NCI-H128 (cell line): Measurements from ENCODE around the gene PLOD2.
"Not testable (repeated sequence)": the region's sequence is repeated elsewhere in the genome, so short reads cannot be mapped to it uniquely, and the experiment has no call there.

Experiments used
- DNase-seq: peaks from one replicate; lab custom pipeline; 2025; ENCODE audit not compliant: unreplicated experiment; lab: John Stamatoyannopoulos, UW

PLOD2 gene

DNA sequence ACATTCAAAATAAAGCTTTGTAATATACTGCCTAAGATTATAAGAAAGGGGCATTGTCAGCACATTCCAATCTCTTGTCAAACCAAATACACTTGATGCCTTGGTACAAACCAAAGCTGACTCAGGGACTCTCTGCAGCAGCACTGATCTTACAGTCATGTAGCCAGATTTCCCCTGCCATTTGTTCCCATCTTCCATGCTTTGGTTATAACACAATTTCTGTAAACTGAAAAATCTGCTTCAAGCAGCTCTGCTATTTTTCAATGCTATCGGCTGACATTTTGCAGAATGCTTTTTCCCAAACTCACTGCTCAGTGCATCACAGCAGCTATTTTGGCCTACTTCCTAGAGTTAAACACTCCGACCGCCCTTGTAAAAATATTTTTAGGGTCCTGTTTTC is 18.2 kb downstream of the PLOD2 start:
- no peak for DNase-seq

DNA sequence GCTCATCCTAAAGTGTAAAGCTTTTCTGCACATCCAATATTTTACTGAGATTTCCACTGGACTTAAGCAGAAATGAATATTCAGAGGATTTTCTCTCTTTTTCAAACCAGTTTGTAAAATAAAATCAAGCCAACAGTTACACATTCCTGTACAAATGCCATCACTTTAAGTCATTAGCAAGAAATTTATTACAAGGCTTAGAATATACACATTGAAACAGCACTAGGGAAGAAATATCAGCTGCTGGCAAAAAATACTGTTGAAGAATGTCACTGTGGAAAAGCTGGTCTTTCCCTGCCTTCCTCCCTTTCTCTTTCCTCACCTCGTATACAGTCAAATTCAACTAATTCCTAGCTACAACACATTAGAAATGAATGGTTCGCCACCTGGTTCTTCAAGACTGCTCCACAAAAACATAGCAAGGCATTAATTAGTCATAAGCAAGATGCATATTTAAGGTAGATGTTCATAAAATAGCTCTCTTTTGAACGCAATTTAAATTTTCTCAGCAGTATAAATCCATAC is 21.3 kb downstream of the PLOD2 start:
- DNase-seq: no peak

DNA sequence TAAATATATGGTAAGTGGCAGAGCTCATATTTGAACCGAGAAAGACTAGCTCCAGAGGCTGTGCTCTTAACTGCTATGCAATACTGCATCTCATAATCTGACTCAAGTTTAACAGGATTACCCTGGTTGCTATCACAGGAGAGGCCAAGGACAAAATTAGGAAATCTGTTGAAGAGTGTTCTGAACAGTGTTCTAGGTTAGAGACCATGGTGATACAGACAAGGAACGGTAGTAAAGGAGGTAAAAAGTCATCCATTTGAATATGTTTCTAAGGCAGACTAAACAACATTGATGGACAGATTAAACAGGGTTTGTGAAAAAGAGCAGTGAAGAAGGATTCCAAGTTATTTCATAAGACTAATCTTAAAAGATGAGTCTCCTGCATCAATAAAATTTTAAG is 22.1 kb downstream of the PLOD2 start:
- DNase-seq: no peak

DNA sequence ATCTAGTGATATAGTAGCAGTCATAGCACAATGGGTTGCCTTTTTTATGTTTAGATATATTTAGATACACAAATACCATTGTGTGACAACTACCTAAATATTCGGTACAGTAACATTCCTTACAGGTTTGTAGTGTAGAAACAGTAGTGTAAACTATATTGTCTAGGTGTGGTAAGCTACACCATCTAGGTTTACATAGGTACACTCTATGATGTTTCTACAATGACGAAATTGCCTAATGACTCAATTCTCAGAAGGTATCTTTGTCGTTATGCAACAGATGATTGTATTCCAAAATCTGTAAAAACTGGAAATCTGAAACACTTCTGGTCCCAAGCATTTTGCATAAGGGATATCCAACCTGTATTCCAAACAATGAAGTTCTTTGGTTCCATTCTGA is 24.3 kb downstream of the PLOD2 start:
- no peak for DNase-seq

DNA sequence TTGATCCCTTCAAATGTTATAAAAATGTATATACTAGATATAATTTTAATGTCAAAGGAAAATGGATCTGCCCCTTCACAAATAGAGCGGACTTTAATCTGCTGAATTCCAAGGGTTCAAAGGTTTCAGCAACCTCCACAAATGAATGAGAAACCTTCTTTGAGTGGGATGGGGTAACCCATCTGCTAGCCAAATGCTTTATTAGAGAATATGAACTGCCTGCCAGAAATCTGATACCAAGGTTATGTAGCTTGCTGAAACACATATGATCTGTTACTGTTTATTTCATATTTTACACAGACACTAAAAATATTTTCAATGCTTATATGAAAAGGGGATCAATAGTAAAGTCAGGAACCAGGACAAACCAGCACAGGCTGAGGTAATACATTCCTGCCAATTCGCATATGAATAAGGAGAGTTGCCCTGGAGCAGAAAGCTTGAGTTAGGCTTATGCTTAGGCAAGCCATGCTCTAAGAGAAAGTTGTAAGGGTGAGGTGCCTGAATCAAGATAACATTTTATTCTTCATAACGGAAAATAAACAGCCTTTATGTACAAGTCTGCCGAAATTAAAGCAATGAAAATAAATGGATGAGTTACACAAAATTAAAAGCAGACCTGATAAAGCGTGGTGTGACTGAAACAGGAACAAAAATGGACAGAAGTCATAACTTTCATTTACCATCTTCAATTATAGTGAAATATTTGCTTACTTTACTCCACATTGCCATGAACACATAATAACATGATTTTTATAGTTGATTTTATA is 26.5 kb downstream of the PLOD2 start:
- no peak for DNase-seq

DNA sequence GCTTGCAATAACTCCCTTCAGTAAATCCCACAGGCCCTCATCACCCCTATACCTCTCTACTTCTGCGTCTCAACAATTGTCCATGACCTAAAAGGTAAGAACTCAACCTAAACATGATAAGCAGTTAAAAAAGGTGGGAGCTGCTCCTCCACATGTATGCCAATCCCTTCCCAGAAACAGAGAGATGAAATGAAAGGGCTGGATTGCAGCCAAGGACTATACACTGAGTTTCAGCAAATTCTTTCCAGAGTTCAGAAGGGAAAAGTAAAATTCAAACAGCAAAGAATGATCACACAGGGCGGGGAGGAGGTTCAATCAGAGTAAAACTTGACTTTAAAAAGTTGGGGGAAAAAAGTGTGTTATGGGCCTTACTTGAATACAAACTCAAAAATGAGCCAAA is 27.5 kb downstream of the PLOD2 start:
- DNase-seq: no peak

DNA sequence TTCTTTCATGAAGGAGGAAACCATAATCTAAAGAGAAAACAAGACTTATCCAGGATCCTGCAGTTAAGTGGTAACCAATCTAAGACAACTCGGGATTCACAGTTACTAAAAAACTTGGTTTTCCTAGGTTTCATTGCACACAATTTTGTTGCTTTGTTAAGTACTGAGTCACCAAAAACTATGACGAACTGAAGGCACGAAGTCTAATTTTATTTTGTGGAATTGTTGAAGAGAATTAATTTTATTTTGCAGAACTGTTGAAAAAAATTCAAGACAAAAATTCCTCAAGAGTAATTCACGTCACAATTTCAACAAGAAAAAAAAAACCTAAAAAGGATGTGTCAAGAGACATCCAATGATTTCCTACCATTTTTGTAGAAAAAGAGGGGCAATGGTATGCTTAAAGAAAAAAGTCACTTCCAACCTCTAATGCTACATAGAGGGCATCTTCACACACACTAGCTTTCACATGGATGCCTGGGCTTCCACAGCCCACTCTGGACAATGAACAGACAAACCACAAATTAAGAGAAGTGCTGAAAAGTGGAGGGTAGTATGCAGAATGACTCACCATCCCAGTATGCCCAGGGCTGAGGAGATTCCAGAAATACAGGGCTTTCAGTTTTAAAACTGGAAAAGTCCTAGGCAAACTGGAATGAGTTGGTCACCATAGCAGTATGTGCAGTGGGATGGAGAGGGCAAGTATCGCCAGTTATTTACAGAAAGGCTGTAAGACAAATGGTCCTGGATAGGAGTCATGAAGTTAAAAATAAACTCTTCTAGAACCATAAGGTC is 29.2 kb downstream of the PLOD2 start:
- DNase-seq: no peak

DNA sequence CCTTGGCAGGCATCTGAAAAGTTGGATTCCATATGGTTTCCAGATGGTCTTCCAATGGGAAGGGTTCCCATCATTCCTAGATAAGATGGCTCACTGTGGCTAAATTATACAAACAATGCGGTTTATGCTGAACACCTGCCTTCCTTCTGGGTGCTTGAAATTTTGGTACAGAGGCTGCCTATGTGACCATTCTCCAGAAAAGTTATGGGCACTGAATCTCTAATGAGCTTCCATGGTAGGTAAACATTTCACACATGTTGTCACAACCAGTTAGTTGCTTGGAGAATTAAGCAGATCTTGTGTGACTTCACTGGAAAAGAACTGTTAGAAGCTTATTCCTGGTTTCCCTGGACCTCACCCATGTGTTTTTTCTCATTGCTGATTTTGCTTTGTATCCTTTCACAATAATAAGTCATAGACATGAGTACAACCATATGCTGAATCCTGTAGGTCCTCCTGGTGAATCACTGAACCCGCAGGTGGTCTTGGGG is 30.1 kb downstream of the PLOD2 start:
- no peak for DNase-seq

DNA sequence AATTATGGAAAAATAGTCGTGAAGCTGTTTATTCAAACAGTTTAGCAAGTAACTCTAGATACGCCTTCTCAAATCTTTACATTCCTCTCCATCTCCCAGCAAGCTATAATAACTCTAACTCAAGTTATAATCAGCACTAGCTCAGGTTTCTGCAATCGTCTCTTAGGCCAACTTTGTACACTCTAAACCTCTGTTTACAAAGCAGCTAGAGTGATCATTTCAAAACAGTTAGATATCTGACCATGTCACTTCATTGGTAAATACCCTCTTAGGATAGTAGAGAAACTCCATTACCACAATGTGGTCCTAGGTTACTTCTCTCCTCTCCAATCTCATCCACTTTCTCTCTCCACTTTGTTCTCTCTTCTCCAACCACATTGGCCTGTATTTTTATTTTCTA is 31.2 kb downstream of the PLOD2 start:
- DNase-seq: no peak

DNA sequence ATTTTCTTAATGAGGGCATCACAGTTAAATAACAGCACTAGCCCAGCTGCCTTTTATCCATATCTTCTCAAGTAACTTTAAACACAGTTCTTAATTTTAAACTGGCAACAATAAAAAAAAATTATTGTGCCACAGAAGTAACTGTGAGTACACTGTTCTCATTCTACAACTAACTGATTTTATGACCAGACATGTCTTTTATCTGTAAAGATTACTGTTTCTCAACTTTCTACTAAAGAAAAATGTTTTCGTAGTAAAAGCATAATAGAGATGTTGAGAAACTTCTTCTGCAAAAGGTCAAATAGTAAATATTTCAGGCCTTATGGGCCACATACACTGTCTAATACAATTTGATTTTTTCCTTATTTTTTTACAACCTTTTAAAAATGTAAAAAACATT is 32.0 kb downstream of the PLOD2 start:
- DNase-seq: no peak

DNA sequence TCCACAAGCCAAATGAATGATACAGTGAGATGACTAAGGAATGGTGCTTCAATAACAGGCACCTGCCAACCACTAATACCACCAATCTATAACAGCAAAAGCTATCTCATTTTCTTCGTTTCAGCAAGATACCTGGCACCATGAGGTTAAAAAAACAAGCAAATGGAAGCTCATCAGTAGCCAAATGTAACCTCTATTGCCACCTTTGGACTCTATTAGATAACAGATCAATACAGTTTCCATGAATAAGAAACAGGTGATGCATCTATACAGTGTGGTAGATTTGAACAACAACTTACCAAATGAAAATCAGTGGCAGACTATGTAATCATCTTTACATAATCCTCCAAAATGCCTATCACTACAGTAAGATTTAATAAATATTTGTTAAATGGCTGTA is 32.8 kb downstream of the PLOD2 start:
- no peak for DNase-seq

DNA sequence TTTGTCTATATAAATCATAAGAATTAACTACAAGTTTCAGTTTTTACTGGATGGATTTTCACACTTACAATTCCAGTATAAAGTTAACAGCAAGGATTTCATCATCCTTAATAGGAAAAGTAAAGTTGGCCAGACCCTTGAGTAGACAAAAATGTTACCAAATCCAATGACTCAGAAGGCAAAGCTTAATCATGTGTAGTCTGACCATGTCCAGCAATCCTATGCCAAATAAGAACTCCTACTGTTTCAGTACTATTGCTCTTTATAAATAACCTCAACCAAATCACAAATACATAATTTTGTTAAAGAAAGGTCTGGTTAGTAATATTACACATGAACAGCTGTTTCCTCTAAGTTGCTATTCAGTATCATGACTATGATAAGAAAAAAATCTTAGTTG is 35.0 kb downstream of the PLOD2 start:
- no peak for DNase-seq

DNA sequence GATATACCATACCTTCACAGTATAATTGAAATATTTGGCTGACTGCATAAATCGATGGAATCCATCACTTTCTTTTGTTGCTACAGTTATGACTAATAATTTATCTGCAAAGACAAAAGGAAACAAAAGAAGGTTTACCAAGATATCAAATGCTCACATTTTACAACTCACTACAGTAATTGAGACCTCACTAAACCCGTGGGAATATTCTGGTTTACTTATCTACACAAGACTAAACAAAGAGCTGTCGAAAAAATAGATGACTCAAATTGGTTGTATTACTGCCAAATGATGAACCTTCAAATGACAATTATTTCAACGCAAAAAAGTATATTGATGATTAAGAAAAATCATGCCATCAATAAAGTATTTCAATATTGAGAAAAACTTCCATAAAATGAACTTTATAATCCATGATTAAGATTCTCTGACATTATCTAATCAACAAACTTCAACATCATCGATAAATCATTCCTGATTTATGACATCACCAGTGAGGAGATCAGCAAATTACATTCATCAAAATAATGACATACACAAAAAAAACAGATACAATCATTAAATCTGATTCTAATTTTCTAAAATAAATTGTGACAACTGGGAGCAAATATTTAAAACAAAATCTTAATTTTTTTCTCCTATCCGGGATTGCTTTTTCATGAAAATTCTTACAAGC is 36.7 kb downstream of the PLOD2 start:
- no peak for DNase-seq

DNA sequence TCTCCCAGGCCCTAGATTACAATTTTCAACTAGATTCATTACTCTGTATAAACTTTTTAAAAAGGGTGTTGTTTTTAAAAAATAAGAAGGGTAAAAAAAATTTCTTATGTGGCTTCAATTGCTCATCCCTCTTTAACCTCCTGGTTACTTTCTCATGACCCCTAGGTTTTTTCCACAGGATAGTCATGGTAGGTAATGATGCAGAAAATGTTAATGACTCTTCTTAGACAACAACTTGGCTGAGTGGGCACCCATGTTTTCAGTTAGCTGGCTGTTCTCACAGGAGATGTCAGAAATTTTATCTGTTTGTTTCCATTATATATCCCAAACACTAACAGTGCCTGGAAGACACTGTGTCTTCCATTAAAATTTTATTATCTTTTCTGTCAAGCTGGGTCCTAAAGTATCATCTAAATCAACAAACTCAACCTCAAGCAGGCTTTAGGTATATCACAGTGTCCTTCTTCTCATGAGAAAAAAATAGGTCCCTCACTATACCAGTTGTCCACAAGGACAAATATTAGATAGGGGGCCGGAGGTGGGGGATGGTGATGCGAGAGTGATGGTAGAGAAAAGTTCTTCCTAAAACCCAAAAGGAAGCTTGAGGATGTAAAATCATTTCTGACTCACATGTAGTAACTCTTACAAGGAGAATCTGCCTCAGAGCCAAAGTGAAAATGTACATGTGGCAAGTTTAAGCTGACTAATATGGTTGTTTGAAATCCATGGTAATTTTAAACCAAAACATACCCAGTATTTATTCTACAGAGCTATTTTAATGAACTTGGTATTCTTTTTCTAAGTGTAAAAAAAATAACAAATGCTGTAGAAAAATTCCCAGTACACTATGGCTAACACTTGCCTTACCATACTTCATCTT is 43.3 kb downstream of the PLOD2 start:
- no peak for DNase-seq

DNA sequence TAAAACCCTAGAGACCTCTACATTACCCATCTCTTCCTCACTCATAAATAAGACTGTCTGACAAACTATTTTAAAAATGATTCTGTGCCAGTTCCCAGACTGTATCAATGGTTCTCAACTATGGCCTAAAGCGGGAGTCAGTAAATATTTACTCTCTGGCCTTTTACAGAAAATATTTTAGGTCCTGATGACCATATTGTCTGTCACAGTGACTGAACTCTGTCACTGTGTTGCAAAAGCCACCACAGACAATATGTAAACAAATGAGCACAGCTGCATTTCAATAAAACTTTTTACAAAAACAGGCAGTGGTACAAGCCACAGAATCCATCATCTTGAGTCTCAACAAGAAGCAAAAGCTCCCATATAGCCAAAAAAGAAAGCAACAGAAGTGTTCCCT is 45.4 kb downstream of the PLOD2 start:
- DNase-seq: no peak

DNA sequence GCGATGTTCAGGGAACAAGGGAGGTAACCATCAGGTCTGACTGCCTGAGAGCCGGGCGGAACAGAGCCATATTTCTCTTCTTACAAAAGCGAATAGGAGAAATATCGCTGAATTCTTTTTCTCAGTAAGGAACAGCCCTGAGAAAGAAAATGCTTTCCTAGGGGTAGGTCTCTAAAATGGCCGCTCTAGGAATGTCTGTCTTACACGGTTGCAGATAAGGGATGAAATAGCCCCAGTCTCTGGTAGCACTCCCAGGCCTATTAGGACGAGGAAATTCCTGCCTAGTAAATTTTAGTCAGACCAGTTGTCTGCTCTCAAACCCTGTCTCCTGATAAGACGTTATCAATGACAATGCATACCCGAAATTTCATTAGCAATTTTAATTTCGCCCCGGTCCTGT is 47.2 kb downstream of the PLOD2 start:
- not testable (repeated sequence) for DNase-seq

DNA sequence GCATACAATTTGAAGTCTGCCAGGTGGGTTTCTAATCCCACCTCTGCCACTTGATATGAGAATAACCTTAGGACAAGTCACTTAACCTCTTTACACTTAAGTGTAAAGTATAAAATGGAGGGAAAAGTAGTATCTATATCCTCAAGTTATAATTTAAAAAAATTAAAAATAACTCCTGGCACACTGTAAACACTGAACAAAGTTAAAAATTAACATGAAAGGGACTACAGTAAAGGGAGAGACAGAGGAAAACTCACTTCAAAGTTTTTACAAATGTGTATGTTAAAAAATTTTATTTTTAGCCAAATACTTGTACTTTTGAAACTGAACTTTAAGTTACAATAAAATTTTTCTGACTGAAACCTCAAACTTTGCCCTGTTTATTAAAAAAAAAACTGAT is 49.6 kb downstream of the PLOD2 start:
- DNase-seq: no peak

DNA sequence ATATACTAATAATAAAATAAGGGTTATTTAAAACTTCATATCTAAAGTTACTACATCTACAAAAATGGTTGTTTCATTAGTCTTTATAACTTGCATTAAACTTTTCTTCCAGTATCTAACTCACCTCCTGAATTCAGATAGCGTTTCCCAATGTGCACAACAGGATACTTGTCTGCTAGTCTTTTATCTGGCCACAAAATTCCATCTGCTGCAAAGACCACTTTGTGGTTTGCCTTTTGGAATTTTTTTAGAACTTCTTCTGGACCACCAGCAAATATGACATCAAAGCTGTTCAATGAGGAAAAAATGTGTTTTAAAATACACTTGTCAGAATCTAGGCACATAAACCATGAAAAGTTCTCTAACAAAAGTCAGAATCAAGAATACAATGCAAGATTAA is 50.8 kb downstream of the PLOD2 start:
- no peak for DNase-seq

DNA sequence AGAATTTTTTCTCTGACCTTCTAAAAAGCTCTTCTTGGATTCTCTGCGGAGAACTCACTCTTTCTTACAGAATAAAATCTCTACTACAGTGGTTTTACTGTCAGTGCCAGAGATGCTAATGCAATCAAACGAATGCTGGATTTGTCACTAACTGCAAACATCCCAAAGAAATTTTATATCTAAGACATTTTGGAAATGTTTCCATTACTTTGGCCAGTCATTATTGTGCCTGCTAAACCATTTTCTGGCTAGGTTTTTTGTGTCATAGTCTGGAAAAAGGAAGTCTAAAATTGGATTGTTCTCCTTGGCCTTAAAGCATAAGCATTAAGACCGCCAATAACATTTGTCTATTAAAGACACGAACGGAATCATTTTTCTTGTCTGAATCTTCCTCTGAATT is 54.0 kb downstream of the PLOD2 start:
- no peak for DNase-seq

DNA sequence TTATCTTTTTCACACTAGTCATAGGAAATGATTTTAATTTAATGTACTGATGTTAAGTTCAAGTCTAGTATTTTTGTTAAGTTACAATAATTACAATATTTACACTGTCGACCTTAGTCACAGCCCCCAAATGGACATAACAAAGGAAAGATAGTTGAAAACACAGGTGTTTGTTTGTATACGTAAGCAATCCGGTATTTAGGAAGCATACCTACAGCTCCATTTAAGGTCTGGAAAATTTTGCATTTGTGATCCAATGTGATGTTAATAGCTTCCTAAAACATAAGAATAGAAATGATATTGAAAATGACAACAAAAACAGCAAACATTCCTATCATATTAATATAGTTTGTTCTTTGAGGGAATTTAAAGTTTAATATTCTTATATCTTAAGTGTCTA is 56.9 kb downstream of the PLOD2 start:
- no peak for DNase-seq

DNA sequence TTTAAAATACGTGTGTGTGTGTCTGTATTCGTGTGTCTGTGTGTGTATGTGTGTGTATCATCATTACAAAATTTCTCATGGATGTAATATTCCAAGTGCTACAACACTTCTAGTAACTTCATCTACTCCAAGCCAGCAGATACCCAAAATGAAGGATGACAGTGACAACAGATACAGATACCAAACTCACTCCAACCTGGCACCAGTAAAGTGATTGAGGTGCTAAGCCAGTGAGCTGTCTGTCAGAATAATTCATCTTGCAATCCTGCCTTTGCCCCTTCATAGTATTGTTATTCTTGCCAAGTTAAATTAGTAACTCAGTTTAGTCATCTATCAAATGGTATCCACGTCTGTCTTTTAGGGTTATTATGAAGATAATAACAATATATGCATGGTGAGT is 58.1 kb downstream of the PLOD2 start:
- no peak for DNase-seq
